Fibroblast of villous mesenchyme (primary cell): ENCODE data around the gene PEMT. TPM values are rescaled to one million over a fixed set of nuclear protein-coding genes. Genes with fewer than 3 reads are reported as not detected.

ENCODE experiments used
- DNase-seq: peaks from one replicate; pipeline ENCODE4 v3.0.0-alpha.2; 2010; ENCODE audit warnings: low read depth
- H3K4me3 ChIP-seq: 2 replicates; pipeline ENCODE4 v1.5.1; 2011; ENCODE audit warnings: low read depth, mild to moderate bottlenecking, low read length
- CTCF ChIP-seq: IDR thresholded peaks from 2 replicates; pipeline ENCODE4 v1.5.1; 2012; ENCODE audit warnings: low read depth, mild to moderate bottlenecking, low read length; ENCODE audit not compliant: insufficient read depth
- total RNA-seq: library from RNA; depleted of rRNA; stranded (reverse); fragments of >200 nt; gene quantifications from 2 replicates; pipeline ENCODE4 v1.2.3, GENCODE V29; 2012

Gene PEMT
- total RNA-seq, 1 donor, result 28.9 TPM

- TF ChIP-seq CTCF, result no peak
- H3K4me3 ChIP-seq, result no peak overlapping the region
- peak; percentile 4 for DNase-seq
These were observed 109.6 kb downstream of the PEMT start for GRCh38 chr17:17481860-17482259.

- no peak for DNase-seq
- H3K4me3 ChIP-seq, result no peak overlapping the region
- TF ChIP-seq CTCF, result no peak
These were observed 110.8 kb downstream of the PEMT start for GRCh38 chr17:17480593-17481148.

GRCh38 chr17:17479209-17479608 is 112.3 kb downstream of the PEMT start:
- TF ChIP-seq CTCF, result no peak
- no peak overlapping the region for H3K4me3 ChIP-seq
- peak; percentile 12 for DNase-seq

- no peak for TF ChIP-seq CTCF
These were observed 114.5 kb downstream of the PEMT start, which contains the start of gene MED9 for GRCh38 chr17:17476865-17477467. MED9 (plus strand) TSS chr17:17477000; CDS start chr17:17477042, 42 bp downstream.

GRCh38 chr17:17474341-17474740 is 117.2 kb downstream of the PEMT start:
- no peak overlapping the region for H3K4me3 ChIP-seq
- no peak for DNase-seq
- TF ChIP-seq CTCF, result no peak

More at GRCh38 chr17:17476865-17477467, 114.5 kb downstream of the PEMT start, which contains the start of gene MED9:
- H3K4me3 ChIP-seq, result peak within 1 kb of the TSS; percentile 97
- peak; percentile 90 for DNase-seq

- H3K4me3 ChIP-seq, result no peak overlapping the region
- no peak for TF ChIP-seq CTCF
These were observed 119.1 kb downstream of the PEMT start for GRCh38 chr17:17472333-17472920.

GRCh38 chr17:17469996-17470395 is 121.5 kb downstream of the PEMT start:
- no peak for TF ChIP-seq CTCF
- DNase-seq, result no peak
- no peak overlapping the region for H3K4me3 ChIP-seq

More at GRCh38 chr17:17472333-17472920, 119.1 kb downstream of the PEMT start:
- no peak for DNase-seq
